SH-SY5Y (cell line): ENCODE data around the gene TAPBP.
A peak's percentile ranks its signal among the peaks of the same experiment; 100 is the strongest.

Experiments
- GATA2 ChIP-seq: IDR thresholded peaks from 2 replicates; pipeline ENCODE4 v1.6.1; 2011; ENCODE audit warnings: mild to moderate bottlenecking, low read depth, low read length
- GATA3 ChIP-seq: IDR thresholded peaks from 2 replicates; pipeline ENCODE4 v1.6.1; 2011; ENCODE audit warnings: low read depth, mild to moderate bottlenecking, low read length, moderate library complexity

The TAPBP gene

GRCh38 chr6:33289784-33290315 lies 24.0 kb downstream of the TAPBP start:
- TF ChIP-seq GATA2 (no peak), GATA3 (no peak)

GRCh38 chr6:33288921-33289783 lies 24.7 kb downstream of the TAPBP start, which contains the start of the genes PFDN6 and WDR46:
PFDN6 (plus strand) TSS chr6:33289601; CDS start chr6:33289857, 256 bp downstream.
WDR46 (minus strand) TSS chr6:33289239; CDS start chr6:33289170, 69 bp downstream.
- TF ChIP-seq GATA3 (no peak), GATA2 (peak; percentile 46; the same call in 1 of the 2 replicates)

GRCh38 chr6:33288141-33288920 lies 25.5 kb downstream of the TAPBP start:
- TF ChIP-seq GATA3: no peak
- TF ChIP-seq GATA2: no peak

GRCh38 chr6:33286946-33287914 lies 26.6 kb downstream of the TAPBP start:
- no peak for TF ChIP-seq GATA2
- TF ChIP-seq GATA3: no peak

GRCh38 chr6:33280539-33280938 lies 33.3 kb downstream of the TAPBP start:
- TF ChIP-seq GATA2 (no peak), GATA3 (no peak)

- TF ChIP-seq GATA3 (no peak), GATA2 (no peak)
Measured at GRCh38 chr6:33279971-33280511, 33.8 kb downstream of the TAPBP start.

GRCh38 chr6:33279257-33279695 lies 34.6 kb downstream of the TAPBP start:
- no peak for TF ChIP-seq GATA3
- TF ChIP-seq GATA2: no peak

GRCh38 chr6:33278810-33279209 lies 35.1 kb downstream of the TAPBP start:
- no peak for TF ChIP-seq GATA3
- no peak for TF ChIP-seq GATA2

GRCh38 chr6:33278392-33278741 lies 35.5 kb downstream of the TAPBP start:
- no peak for TF ChIP-seq GATA2
- no peak for TF ChIP-seq GATA3

- no peak for TF ChIP-seq GATA3
- no peak for TF ChIP-seq GATA2
Measured at GRCh38 chr6:33277663-33278391, 36.1 kb downstream of the TAPBP start.

- TF ChIP-seq GATA3: no peak
- TF ChIP-seq GATA2: no peak
Measured at GRCh38 chr6:33276864-33277662, 36.8 kb downstream of the TAPBP start, which contains the start of gene B3GALT4. B3GALT4 (plus strand) TSS chr6:33277123; CDS start chr6:33277420, 297 bp downstream.

- TF ChIP-seq GATA2: no peak
- TF ChIP-seq GATA3: no peak
Measured at GRCh38 chr6:33276581-33276863, 37.4 kb downstream of the TAPBP start.
